ENCODE results near the gene CCNF. TPM values are rescaled to one million over a fixed set of nuclear protein-coding genes. Genes with fewer than 3 reads are reported as not detected.

Gene CCNF
- total and polyA plus RNA-seq, 2 experiments from 2014 or later = 9.2 to 44.0 TPM

DNA sequence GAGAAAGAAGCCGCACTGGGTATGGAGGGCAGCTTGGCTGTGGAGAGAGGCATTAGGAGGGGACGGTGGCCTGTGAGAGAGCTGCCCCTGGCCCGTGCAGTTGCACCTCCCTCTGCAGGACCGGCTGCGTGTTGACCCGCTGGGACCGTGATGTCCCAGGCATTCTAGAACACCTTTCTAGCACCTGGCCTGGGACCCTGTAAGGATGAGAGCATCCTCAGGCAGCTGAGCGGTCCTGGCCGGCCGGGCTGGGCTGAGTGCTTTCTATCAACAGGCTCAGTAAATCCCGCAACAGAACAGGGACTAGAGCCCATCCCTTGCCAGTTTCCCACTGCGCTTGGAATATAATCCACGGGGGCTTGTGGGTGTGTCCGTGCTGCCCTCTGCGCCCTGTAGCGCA lies 60.3 kb downstream of the CCNF start:
- Histone ChIP-seq H3K36me3 (no peaks in the 10 kb centered on the region), H3K27me3 (no peaks in the 10 kb centered on the region), H3K4me1 (ENCODE audit: low read depth) (peaks cover 4% of the 10 kb centered on the region), H3K4me3 (no peak overlapping the region), H3K9me3 (ENCODE audit: low read depth) (no peaks in the 10 kb centered on the region), H3K27ac (no peak overlapping the region)
- TF ChIP-seq, protein P1, sequence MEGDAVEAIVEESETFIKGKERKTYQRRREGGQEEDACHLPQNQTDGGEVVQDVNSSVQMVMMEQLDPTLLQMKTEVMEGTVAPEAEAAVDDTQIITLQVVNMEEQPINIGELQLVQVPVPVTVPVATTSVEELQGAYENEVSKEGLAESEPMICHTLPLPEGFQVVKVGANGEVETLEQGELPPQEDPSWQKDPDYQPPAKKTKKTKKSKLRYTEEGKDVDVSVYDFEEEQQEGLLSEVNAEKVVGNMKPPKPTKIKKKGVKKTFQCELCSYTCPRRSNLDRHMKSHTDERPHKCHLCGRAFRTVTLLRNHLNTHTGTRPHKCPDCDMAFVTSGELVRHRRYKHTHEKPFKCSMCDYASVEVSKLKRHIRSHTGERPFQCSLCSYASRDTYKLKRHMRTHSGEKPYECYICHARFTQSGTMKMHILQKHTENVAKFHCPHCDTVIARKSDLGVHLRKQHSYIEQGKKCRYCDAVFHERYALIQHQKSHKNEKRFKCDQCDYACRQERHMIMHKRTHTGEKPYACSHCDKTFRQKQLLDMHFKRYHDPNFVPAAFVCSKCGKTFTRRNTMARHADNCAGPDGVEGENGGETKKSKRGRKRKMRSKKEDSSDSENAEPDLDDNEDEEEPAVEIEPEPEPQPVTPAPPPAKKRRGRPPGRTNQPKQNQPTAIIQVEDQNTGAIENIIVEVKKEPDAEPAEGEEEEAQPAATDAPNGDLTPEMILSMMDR (IDR thresholded peaks at IDR 0.05; ENCODE audit: low read depth, low read length) = no peak
- DNase-seq (ENCODE audit: low read depth in 1 of 2, low spot score in 1 of 2) = no peak

DNA sequence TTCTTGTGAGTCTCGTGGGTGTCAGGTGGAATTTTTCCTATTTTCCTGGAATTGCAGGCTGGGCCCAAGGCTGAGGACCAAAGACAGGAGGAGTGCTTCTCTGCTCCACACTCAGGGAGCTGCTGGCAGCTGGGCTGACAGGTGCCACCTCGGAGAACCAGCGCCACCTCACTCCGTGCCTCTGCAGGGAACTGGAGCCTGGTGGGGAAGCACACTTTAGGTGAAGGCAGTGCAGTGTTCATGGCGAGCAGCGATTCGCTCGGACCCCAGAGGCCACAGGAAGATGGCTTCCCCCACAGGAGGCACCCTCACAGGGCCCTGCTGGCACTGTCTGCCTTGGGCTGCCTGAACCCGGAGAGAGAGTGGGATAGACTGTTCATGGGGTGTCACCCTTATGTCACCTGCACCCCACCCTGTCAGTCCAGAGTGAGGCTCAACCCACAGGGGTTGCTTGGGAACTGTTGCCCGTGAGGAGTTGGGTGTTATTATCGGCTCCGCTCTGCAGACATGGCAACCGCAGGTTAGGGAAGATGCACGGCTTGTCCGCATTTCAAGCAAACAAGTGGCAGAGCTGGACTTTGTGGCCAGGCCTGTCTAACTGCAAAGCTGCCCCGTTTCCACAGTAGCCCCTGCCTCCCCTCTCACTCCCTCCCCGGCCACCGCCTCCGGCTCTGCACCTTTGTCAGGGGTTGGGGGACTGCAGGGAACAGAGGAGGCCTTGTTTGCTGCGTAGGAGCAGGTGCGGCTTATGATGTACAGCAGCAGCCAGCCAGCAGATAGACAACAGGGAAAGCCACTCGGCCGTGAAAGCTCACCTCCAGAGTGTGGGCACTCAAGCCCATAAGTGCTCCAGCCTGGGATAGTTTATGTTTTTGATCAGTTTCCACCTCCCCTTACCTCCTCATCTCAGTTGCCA lies 61.2 kb downstream of the CCNF start:
- no peaks in the 10 kb centered on the region for H3K36me3 ChIP-seq
- no peaks in the 10 kb centered on the region for H3K9me3 ChIP-seq (ENCODE audit: low read depth)
- TF ChIP-seq, protein P1 (IDR thresholded peaks at IDR 0.05; ENCODE audit: low read depth, low read length) = no peak
- H3K4me1 ChIP-seq (ENCODE audit: low read depth) = peaks cover 4% of the 10 kb centered on the region
- no peak overlapping the region for H3K4me3 ChIP-seq
- no peaks in the 10 kb centered on the region for H3K27me3 ChIP-seq
- no peak for DNase-seq (ENCODE audit: low read depth in 1 of 2, low spot score in 1 of 2)
- H3K27ac ChIP-seq = no peak overlapping the region

DNA sequence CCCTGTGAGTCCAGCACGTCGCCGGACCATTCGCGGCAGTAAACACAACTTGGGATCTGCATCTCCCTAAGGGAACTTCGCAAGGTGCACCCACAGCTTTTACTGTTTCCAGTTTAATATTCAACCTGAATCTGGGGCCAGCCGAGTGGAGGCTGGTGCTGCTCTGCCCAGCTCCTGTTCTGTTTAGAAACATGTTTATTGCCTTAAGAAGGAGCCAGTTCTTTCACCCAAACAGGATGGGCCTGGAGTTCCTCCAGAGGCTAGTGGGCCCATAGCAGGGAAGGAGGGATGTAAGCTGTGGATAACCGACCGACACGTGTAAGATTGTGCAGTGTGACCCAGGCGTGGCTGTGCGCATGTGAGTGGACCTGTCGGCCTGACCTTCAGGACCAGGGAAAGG lies 63.0 kb downstream of the CCNF start:
- TF ChIP-seq, protein P1 (IDR thresholded peaks at IDR 0.05; ENCODE audit: low read depth, low read length) = no peak
- H3K27me3 ChIP-seq = no peaks in the 10 kb centered on the region
- H3K4me1 ChIP-seq (ENCODE audit: low read depth) = peaks cover 4% of the 10 kb centered on the region

DNA sequence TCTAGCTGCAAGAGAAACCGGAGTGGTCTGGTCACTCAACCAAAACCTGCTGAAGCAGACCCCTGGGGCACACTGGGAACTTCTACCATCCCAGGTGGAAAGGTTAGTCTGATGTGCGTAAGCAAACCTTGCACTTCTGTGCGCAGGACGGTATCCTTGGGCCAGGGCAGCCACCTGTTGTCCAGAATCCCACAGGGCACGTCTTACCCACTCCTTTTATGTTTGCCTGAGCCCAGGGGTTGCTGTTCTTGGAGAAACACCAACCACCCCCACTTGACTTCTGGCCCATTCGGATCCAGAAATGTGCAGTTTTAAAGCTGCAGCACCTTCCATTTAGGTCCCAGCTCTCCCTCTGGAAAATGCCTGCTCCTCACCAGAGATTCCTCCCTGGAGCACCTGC lies 64.4 kb downstream of the CCNF start:
- TF ChIP-seq, protein P1 (IDR thresholded peaks at IDR 0.05; ENCODE audit: low read depth, low read length) = no peak
- H3K4me3 ChIP-seq = no peak overlapping the region

More for the DNA sequence above, 63.0 kb downstream of the CCNF start:
- Histone ChIP-seq H3K4me3 (no peak overlapping the region), H3K9me3 (ENCODE audit: low read depth) (no peaks in the 10 kb centered on the region), H3K36me3 (peaks cover 6% of the 10 kb centered on the region), H3K27ac (no peak overlapping the region)
- no peak for DNase-seq (ENCODE audit: low read depth in 1 of 2, low spot score in 1 of 2)

DNA sequence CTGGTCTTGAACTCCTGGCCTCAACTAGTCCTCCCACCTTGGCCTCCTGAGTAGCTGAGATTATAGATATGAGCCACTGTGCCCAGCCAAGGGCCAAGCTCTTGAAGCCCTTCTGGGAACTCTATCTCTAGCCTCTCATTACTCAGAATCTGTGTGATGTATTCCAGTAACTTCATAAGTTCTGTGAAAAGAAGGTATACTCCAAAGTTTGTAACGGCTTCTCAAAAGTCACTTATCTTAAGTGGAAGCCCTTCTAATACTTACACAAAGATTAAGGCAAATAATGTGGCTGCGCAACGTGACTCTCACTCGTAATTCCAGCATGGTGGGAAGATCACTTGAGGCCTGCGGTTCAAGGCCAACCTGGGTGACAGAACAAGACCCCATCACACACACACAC lies 65.4 kb downstream of the CCNF start:
- no peaks in the 10 kb centered on the region for H3K4me1 ChIP-seq (ENCODE audit: low read depth)
- H3K27me3 ChIP-seq = no peaks in the 10 kb centered on the region
- no peak overlapping the region for H3K27ac ChIP-seq
- H3K4me3 ChIP-seq = no peak overlapping the region
- DNase-seq (ENCODE audit: low read depth in 1 of 2, low spot score in 1 of 2) = no peak
- H3K36me3 ChIP-seq = peaks cover 6% of the 10 kb centered on the region
- TF ChIP-seq, protein P1 (IDR thresholded peaks at IDR 0.05; ENCODE audit: low read depth, low read length) = no peak
- no peaks in the 10 kb centered on the region for H3K9me3 ChIP-seq (ENCODE audit: low read depth)

More for the DNA sequence above, 64.4 kb downstream of the CCNF start:
- peaks cover 6% of the 10 kb centered on the region for H3K36me3 ChIP-seq
- no peaks in the 10 kb centered on the region for H3K4me1 ChIP-seq (ENCODE audit: low read depth)
- DNase-seq (ENCODE audit: low read depth in 1 of 2, low spot score in 1 of 2) = no peak
- no peaks in the 10 kb centered on the region for H3K9me3 ChIP-seq (ENCODE audit: low read depth)
- H3K27ac ChIP-seq = no peak overlapping the region
- H3K27me3 ChIP-seq = no peaks in the 10 kb centered on the region

Data from cardiac muscle cell (in vitro differentiated cells and primary cell).